Erythroblast (primary cell): ENCODE results near the gene BTBD10.

Experiments
- GATA1 ChIP-seq: IDR thresholded peaks from 2 replicates; pipeline ENCODE4 v1.6.1; 2011; ENCODE audit warnings: low read depth, mild to moderate bottlenecking, control low read depth, low read length, moderate library complexity
- POLR2A ChIP-seq: IDR thresholded peaks from 2 replicates; pipeline ENCODE4 v1.6.1; 2011; ENCODE audit warnings: mild to moderate bottlenecking, low read length

GRCh38 chr11:13405220-13405619 lies 57.8 kb downstream of the BTBD10 start:
- TF ChIP-seq POLR2A (no peak), GATA1 (no peak)
